ENCODE data around the gene SH3RF2.

DNA sequence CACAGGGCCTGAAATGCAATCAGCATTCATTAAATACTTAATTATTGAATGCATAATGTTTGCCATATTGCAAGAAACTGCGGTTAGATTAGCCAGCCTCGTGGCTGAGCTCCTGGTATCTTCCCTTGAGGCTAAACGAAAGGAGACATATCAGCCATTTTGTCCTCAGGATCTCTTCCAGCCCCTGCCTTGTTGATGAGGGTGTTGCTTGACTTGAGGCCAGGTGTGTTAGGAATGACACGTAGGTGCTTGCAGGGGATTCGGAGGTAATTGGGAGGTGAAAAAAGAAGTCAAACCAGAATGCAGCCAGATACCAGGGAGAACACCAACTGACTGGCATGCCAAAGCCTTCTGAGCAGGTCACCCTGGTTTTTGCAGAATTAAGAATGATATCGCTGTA is 12.5 kb downstream of the SH3RF2 start:
- TF ChIP-seq POLR2AphosphoS5 (IDR thresholded peaks at IDR 0.05; ENCODE audit: borderline replicate concordance, low read depth, low read length) = no peak
- no peak for TF ChIP-seq EZH2 (IDR thresholded peaks at IDR 0.05)
